GM12878 (cell line): Measurements from ENCODE around the gene FCHSD2.

Experiments
- EZH2 ChIP-seq: IDR thresholded peaks from 2 replicates; pipeline ENCODE4 v1.6.1; 2012; ENCODE audit warnings: low read depth, mild to moderate bottlenecking, control low read depth, inconsistent platforms, low read length, borderline replicate concordance; ENCODE audit not compliant: control insufficient read depth
- MYC ChIP-seq: IDR thresholded peaks from 2 replicates; pipeline ENCODE4 v1.6.1; 2011; ENCODE audit warnings: mild to moderate bottlenecking, low read length, moderate library complexity, inconsistent platforms; ENCODE audit not compliant: insufficient read depth, insufficient replicate concordance, insufficient read length, severe bottlenecking
- NKRF ChIP-seq: fragments of 450-650 bp; conservative IDR thresholded peaks from 2 replicates; pipeline ENCODE4 v1.6.1; 2017; ENCODE audit warnings: mild to moderate bottlenecking, moderate library complexity
- POLR2A ChIP-seq: IDR thresholded peaks from 2 replicates; pipeline ENCODE4 v1.6.1; 2011; ENCODE audit warnings: low read depth, mild to moderate bottlenecking, low read length
- POLR2AphosphoS5 ChIP-seq: IDR thresholded peaks from 2 replicates; pipeline ENCODE4 v1.6.1; 2011; ENCODE audit warnings: mild to moderate bottlenecking, low read length, inconsistent platforms
- STAT3 ChIP-seq: IDR thresholded peaks from 2 replicates; pipeline ENCODE4 v1.6.1; 2011; ENCODE audit warnings: low read depth, low read length, improper control_type of control experiment
- ZBTB11 ChIP-seq: fragments of 450-650 bp; formaldehyde crosslinking; IDR thresholded peaks from 2 replicates; pipeline ENCODE4 v1.5.0; 2022; ENCODE audit warnings: mild to moderate bottlenecking, missing genetic modification characterization
- TF ChIP-seq, protein P1 (sequence below), 3 experiments: IDR thresholded peaks in 2 of 3; conservative IDR thresholded peaks in 1 of 3; 2 replicates each; pipeline ENCODE4 v1.5.1; 2011; ENCODE audit warnings: low read depth in 3 of 3, low read length in 3 of 3, mild to moderate bottlenecking in 3 of 3, control low read depth in 2 of 3, moderate library complexity in 2 of 3, inconsistent platforms in 1 of 3, mixed read lengths in 1 of 3; ENCODE audit not compliant: control insufficient read depth in 2 of 3, insufficient read depth in 1 of 3; ENCODE audit errors: extremely low read depth in 1 of 3

DNA sequence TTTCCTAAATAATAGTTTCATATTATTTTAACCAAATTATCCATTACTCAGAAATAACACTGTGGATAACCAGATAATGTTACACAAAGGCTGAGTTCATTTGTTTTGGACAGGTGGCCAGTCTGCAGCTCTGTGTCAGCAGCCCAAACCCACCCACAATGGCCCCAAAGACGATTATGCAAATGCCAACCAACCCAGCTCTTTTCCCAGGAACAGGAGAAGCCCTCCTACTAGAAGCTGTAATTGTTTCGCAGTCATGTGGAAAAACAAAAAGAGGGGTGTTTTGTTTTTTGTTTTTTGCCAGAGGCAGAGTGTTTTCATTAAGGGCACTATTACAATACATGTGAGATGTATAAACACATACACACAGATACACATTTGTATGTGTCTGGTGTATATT, 102.1 kb downstream of the FCHSD2 start:
- no peak for TF ChIP-seq POLR2AphosphoS5
- TF ChIP-seq, protein P1, sequence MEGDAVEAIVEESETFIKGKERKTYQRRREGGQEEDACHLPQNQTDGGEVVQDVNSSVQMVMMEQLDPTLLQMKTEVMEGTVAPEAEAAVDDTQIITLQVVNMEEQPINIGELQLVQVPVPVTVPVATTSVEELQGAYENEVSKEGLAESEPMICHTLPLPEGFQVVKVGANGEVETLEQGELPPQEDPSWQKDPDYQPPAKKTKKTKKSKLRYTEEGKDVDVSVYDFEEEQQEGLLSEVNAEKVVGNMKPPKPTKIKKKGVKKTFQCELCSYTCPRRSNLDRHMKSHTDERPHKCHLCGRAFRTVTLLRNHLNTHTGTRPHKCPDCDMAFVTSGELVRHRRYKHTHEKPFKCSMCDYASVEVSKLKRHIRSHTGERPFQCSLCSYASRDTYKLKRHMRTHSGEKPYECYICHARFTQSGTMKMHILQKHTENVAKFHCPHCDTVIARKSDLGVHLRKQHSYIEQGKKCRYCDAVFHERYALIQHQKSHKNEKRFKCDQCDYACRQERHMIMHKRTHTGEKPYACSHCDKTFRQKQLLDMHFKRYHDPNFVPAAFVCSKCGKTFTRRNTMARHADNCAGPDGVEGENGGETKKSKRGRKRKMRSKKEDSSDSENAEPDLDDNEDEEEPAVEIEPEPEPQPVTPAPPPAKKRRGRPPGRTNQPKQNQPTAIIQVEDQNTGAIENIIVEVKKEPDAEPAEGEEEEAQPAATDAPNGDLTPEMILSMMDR (IDR thresholded peaks at IDR 0.05 in 2 of 3, conservative IDR thresholded peaks at IDR 0.05 in 1 of 3; ENCODE audit: control insufficient read depth in 2 of 3, extremely low read depth in 1 of 3, insufficient read depth in 1 of 3, low read depth in 3 of 3, low read length in 3 of 3): no peak
- no peak for TF ChIP-seq STAT3
- TF ChIP-seq ZBTB11: no peak
- TF ChIP-seq POLR2A: no peak
- no peak for TF ChIP-seq EZH2
- no peak for TF ChIP-seq MYC
- TF ChIP-seq NKRF: no peak
